KG1 (cell line): ENCODE results near the gene GDF15.

Experiments used
- DNase-seq: peaks from one replicate; lab custom pipeline; 2025; lab: John Stamatoyannopoulos, UW

The GDF15 gene

GRCh38 chr19:18431351-18432197, 45.6 kb downstream of the GDF15 start:
- no peak for DNase-seq

- no peak for DNase-seq
Observed at GRCh38 chr19:18432275-18433014, 46.5 kb downstream of the GDF15 start.

- DNase-seq, result no peak
Observed at GRCh38 chr19:18433015-18433691, 47.2 kb downstream of the GDF15 start.

- no peak for DNase-seq
Observed at GRCh38 chr19:18433735-18434398, 47.9 kb downstream of the GDF15 start.

GRCh38 chr19:18434411-18435175, 48.6 kb downstream of the GDF15 start:
- DNase-seq, result no peak

- DNase-seq, result no peak
Observed at GRCh38 chr19:18435178-18435841, 49.4 kb downstream of the GDF15 start.

- DNase-seq, result no peak
Observed at GRCh38 chr19:18435842-18436670, 50.1 kb downstream of the GDF15 start.

GRCh38 chr19:18436671-18437490, 50.9 kb downstream of the GDF15 start:
- DNase-seq, result peak; percentile 61

- DNase-seq, result peak; percentile 57
Observed at GRCh38 chr19:18437491-18438330, 51.8 kb downstream of the GDF15 start, which contains the start of gene ISYNA1. ISYNA1 (minus strand) TSS chr19:18438133; CDS start chr19:18437979, 154 bp downstream.

GRCh38 chr19:18438331-18439024, 52.5 kb downstream of the GDF15 start:
- DNase-seq, result no peak
